GM19455 (cell line): ENCODE results near the gene NME2.
"Not testable (repeated sequence)": the region's sequence is repeated elsewhere in the genome, so short reads cannot be mapped to it uniquely, and the experiment has no call there.

Experiments used
- ATAC-seq: cut with Tn5 transposase; IDR thresholded peaks from one replicate; pipeline ENCODE4 v1.9.1; 2021; ENCODE audit not compliant: unreplicated experiment

Gene NME2

GRCh38 chr17:51152766-51153209 is 13.4 kb upstream of the NME2 start:
- peak; percentile 5 for ATAC-seq

DNA sequence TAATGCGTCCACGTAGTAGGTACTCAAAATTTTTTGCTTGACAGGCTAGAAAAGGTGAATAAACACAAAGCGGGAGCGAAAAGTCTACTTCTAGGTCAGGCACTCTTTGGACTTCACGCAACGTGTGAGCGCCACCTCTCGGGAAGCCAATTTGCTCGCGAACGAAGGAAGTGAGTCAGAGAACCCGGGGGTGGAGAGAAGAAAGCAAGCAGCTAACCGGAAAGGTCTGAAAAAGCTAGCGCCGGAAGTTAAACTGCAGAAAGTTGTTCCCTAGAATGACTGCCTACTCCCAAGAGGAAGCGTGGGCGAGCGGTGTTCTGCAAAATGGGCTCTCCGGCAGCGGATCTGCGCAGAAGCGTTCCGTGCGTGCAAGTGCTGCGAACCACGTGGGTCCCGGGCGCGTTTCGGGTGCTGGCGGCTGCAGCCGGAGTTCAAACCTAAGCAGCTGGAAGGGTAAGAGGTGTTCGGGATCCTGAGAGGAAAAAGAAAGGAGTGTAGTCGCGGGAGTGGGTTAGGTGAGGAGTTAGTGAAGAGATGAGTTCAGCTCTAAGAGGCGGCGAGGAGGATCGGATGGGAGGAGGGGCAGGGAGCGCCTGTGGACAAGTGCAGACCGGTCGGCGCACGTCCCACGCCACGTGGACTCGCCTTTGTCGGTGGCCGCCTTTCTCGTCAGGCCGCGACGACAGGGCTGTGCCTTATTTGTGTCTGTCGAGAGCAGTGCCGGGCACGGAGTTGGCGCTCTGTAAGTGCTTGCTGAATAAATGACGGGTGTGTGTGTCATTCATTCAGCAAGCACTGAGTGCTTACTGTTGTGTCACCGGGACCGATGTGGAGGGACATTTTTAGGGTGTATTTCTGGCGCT is 12.8 kb upstream of the NME2 start, which contains the start of gene NME1:
Gene NME1, plus strand, starts transcription at position 350 of the 863 bp plus-strand sequence. CDS start 2,096 bp downstream, outside the sequence.
- peak; percentile 94 for ATAC-seq

- ATAC-seq = no peak
Measured at GRCh38 chr17:51154176-51154575, 12.0 kb upstream of the NME2 start.

DNA sequence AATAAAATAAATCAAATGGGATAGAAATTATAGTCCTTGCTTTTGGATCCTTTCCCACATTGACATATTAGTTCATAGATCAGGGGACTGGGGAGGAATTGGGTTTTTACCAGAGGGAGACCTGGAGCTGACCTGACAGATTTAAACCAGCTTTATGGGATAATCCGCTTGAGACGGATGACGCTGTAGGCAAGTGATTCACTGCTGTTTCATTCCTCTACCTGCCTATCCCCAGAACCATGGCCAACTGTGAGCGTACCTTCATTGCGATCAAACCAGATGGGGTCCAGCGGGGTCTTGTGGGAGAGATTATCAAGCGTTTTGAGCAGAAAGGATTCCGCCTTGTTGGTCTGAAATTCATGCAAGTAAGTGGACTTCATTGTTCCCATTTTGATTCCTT is 10.8 kb upstream of the NME2 start:
- no peak for ATAC-seq

- no peak for ATAC-seq
Measured at GRCh38 chr17:51159604-51160003, 6.6 kb upstream of the NME2 start.

DNA sequence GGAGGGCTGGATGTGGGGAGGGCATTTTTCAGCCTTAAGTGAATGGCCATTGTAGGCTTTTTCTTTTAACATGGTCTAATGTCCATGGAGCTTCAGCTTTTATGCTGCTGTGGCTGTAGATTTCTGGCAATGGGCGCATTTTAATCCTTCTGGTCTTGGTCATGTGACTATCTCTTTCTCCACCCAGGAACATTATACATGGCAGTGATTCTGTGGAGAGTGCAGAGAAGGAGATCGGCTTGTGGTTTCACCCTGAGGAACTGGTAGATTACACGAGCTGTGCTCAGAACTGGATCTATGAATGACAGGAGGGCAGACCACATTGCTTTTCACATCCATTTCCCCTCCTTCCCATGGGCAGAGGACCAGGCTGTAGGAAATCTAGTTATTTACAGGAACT is 4.7 kb upstream of the NME2 start:
- ATAC-seq = no peak

GRCh38 chr17:51164911-51165679 is 1.1 kb upstream of the NME2 start:
- no peak for ATAC-seq

DNA sequence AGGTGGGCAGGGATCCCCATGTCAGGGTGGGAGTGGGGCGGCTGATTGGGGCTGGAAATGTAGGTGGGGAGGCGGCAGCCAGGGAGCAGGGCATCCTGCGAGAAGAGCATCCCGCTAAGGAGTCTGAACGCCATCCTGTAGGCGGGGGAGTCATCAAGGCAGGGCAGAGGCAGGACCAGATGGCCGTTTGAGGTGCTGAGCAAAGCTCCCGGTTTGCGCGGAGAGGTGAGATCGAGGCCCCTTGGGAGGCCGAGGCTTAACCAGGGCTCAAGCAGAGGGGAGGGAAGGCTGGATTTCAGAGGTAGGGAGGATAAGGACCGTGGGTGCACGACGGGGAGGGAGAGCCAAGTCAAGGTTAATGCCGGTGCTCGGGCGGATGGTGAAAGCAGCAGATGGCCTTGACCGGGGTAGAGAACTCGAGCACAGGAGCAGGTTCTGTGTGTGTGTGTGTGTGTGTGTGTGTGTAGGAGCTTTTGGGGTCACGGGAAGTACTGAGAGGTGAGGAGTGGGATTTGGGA is 472 bp upstream of the NME2 start:
- ATAC-seq = no peak

DNA sequence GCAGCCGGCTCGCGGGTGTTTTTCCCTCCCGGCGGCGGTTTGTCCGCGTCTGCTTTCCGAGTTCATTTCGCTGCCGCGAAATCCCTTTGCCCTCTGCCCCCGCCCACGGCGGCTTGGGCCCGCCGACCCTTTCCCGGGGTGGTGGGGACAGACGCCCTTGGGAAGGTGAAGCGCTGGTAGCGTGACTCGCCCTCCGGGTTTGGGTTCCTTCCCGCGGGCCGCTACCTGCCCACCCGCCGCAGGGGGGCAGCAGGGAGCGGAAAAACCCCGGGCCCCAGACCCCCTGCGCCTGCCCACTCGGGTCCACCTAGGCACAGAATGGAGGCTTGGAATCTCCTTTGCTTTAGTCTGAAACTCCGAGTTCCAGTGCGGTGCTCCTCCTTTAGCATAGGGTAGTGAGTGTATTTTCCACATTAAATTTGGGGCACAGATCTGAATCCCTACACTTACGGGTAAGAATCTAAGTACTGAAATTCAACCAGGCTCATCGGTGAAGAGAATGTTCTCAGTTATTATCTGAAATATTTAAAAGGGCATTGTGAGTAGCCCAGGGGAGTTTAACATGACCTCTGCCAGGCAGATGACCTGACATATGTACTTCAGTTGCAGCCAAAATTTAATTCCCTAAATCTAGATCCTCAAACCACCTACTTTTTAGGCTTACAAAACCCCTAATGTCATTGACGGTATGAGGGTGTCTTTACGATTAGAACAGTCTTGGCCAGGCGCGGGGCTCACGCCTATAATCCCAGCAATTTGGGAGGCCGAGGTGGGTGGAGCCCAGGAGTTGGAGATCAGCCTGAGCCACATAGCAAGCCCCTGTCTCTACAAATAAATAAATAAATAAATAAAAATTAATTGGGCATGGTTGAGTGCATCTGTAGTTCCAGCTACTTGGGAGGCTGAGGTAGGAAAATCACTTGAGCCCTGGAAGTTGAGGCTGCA is 1.0 kb downstream of the NME2 start:
- ATAC-seq = peak; percentile 58

- no peak for ATAC-seq
Measured at GRCh38 chr17:51169340-51169739, 3.1 kb downstream of the NME2 start.

GRCh38 chr17:51170736-51171135 is 4.5 kb downstream of the NME2 start:
- ATAC-seq = no peak

DNA sequence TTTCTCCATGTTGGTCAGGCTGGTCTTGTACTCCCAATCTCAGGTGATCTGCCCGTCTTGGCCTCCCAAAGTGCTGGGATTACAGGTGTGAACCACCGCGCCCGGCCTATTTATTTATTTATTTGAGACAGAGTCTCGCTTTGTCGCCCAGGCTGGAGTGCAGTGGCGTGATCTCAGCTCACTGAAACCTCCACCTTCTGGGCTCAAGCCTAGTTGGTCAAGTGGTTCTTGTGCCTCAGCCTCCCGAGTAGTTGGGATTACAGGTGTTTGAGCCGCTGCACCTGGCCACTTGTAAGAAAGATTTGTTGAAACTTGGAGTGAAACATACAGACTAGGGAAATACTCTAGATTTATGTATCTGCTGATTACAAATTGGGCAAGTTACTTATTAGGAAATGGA is 5.8 kb downstream of the NME2 start:
- not testable (repeated sequence) for ATAC-seq

DNA sequence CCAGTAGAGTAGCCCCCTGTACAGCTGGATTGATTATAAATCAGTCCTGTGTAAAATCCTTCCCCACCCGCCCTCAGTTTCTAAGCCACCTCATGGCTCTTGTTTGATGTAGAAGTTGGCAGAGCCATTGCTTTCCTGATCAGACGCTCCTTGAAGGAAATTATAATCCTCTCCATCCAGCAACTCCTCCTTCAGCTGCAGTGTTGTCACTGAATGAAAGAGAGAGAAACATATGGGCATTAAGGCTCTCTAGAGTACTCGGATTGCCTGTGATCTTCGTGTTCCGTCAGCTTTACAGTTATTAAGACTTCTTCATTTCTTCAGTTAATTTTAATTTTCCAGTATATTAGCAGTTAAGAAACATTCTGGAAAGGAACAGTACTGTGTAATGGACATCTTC is 14.3 kb downstream of the NME2 start:
- ATAC-seq = no peak

- no peak for ATAC-seq
Measured at GRCh38 chr17:51184124-51184523, 17.9 kb downstream of the NME2 start.

DNA sequence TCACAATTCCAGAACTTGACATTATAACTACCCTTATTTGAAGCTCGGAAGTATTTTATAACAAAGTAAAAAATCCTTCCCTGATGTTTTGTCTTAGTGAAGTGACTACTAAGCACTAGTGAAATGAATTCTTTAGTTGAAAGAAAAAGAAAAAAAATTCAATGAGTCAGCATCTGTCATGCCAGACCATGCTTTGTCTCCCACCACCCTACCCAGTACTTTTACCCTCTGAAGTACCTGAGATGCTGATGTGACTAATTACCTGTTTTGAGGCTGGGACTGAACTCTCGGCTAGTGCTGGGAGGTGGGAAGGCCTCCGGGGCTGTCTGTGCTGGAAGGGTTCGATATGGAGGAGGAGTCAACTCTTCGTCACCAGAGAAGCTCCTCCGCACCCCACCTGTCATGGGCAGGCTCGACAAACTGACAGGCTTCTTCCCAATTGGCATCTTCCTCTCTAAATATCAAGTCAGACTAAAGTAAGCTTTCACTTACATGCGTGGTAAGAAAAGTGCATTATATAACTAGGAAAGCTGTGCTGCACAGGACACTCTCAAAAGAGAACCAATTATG is 19.6 kb downstream of the NME2 start:
- no peak for ATAC-seq

DNA sequence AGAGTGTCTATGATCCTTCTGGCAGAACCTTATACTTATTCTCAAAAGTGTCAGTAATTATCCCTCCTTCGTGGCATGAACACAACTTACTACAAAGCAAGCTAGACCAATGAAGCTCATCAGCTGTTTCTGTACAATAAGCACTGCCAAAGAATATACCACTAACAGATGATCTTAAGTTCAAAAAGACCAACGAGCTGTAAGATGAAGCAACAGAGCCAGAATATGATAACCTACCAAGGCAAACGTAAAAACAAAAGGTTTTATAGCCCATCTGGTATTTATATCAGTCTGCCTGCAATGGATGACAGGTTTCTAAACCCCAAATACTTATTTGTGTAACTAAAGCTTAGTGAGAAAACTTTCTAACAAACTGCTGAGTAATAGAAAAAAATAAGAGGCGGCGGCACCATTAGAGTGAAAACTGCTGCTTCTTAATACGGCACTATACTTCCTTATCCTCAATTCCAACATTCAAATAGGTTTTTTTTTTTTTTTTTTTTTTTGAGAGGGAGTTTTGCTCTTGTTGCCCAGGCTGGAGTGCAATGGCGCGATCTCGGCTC is 22.1 kb downstream of the NME2 start:
- no peak for ATAC-seq

- no peak for ATAC-seq
Measured at GRCh38 chr17:51189162-51189561, 23.0 kb downstream of the NME2 start.

GRCh38 chr17:51189628-51190027 is 23.4 kb downstream of the NME2 start:
- ATAC-seq = no peak

DNA sequence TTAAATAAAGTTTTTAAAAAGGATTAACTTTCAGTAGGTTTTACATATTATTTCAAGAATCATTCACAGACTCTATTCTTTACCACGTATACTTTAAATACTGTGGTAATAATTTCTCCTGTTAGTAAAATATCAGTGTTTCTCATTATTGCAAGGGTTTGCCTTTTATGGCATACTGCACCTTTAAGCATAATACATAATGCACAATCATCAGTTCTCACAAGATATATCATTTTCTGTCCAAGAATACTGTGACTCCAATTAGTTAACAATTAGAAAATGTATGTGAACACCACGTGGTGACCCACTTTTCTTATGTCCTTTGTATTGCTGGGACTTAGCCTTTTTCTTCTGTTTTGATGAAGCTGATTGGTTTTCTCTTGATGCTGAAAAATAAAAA is 25.7 kb downstream of the NME2 start:
- no peak for ATAC-seq

- ATAC-seq = no peak
Measured at GRCh38 chr17:51197754-51198153, 31.5 kb downstream of the NME2 start.
